ENCODE results near the gene NT5DC2.
"Not testable (repeated sequence)": the region's sequence is repeated elsewhere in the genome, so short reads cannot be mapped to it uniquely, and the experiment has no call there.

The NT5DC2 gene

DNA sequence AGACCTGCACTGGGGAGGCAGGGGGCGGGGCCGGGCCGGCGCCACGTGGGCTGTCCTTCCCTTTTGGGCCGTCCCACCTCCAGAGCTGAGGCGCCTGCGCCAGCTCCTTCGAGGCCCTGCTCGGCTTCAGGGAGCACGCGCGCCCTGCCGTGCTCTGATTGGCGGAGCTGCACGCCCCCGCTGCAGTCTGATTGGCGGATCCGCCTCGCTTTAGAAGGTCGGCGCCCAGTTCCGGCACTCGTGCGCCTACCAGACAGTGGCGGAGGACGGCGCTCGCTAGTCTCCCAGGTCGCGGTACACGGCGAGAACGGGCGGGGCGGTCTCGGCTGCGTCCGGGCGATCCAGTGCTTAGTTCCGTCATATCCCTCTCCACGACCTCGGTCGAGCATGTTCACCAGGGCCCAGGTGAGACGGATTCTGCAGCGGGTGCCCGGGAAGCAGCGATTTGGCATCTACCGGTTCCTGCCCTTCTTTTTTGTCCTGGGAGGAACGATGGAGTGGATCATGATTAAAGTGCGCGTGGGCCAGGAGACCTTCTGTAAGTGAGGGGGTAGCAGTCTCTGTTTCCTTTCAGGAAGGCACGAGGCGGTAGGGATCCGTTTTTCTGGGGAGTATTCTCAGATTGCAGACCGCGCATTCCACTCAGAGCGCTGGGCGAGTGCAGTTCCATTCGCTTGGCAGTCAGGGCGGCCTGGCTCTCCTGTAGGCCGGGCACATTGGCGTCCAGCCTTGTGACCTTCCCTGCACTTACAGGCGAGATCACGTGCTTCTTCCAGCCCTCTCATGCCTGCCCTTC lies 2.9 kb upstream of the NT5DC2 start, which contains the start of gene UQCC5:
UQCC5 (plus strand) TSS at position 237 of the 796 bp plus-strand sequence; CDS start at position 388, 151 bp downstream.
- FAIRE-seq, result no peak

- no peak for FAIRE-seq
Observed at GRCh38 chr3:52536112-52536368, 2.4 kb upstream of the NT5DC2 start.

DNA sequence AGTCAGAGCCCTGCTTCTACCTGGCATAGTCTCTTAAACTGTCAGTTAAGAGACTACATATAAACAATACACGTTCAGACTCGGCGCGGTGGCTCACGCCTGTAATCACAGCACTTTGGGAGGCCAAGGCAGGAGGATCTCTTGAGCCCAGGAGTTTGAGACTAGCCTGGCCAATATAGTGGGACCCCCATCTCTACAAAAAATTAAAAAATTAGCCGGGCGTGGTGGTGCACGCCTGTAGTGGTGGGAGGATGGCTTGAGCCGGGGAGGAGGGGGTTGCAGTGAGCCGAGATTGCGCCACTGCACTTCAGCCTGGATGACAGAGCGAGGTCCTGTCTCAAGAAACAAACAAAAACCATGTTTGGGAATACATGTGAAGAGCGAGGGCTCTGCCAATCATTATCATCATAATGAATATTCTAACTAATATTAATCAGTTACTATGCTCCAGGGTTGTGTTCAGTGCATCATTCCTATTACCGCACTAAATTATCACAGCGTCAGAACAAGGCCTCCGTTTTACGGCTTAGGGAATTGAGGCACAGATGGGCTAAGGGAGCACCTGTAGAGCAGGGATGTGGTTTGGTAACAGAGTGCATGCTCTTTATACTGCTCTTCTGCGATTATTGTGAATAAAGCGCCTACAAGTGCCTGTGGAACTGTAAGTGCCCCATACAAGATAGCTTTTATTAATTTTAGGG lies 1.9 kb upstream of the NT5DC2 start:
- no peak for FAIRE-seq

DNA sequence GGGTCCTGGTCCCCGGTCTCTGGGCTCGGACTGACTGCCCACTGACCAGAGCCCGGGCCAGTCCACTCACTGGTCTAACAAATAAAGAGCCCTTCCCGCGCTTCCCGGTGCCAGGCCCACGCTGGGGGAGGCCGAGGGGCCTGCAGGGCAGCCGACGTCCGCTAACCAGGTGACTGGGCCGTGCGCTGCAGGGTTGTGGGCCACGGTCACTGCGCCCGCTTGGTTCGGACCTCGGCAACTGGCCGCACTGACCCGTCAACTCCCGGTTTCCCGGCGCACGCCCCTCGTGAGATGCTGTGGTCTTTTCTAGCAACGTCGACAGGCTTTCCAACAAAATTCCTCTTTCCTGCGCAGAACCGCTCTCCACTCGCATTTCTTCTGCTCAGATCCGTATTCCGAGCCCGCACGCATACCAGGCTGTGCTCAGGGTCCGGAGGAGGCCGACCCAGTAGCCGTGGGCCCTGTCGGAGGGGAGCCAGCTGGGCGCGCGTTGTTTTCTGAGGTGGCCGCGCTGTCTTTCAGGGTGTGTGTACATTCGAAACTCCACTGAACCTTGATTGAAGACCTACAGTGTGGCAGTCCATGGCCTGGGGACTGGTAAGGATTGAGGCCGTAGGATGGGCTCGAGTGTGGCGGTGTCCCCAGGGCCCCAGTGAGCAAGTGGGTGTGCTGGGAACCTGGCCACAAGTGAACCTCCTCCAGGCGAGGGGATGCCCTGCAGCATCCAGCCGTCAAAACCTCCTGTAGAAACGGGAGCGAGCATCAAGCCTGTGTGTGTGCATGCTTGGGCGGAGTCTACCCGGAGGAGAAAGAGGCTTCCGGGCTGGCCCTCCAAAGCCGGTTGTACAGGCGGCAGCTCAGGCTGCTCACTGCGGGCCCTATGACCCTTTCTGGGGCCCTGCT lies 875 bp upstream of the NT5DC2 start:
- FAIRE-seq, result no peak

DNA sequence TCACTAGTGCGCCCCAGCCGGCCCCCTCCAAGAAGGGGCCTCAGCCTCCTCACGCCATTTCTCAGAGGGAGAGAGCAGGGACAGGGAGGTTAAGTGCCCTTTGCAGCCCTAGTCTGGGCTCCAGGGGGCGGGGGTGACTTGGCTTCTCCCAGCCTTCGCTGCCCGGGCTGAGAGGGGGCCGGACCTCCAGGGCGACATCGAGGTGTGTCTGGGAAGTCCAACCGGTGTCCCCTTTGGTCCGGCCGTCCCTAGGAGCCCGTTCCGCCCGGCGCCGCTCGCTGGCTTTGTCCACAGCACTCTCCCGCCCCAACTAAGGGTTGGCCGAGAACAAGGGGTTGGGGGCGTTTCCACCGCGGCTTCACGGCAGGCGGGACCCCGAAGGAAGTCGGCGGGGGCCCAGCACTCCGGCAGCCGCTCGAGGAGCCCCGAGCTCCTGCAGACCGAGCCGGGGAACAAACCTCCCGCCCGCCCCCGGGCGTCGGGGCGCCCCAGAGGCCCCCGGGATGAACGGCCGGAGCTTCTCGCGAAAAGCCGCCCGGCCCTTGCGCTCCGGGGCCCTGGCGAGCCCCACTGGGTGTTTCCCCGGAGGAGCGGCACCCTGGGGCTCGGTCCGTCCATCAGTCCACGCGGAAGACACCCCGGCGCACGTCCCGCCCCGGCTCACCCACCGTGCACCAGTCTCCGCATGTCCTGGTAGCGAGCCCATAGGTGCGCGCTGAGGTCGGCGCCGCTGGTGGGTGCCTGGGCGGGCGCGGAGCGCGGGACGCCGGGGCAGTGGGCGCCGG lies 627 bp downstream of the NT5DC2 start:
- no peak for FAIRE-seq

- no peak for FAIRE-seq
Observed at GRCh38 chr3:52532517-52532837, 1.2 kb downstream of the NT5DC2 start.

GRCh38 chr3:52531860-52532516 lies 1.7 kb downstream of the NT5DC2 start:
- FAIRE-seq, result no peak

GRCh38 chr3:52530918-52531826 lies 2.5 kb downstream of the NT5DC2 start:
- no peak for FAIRE-seq

- FAIRE-seq, result no peak
Observed at GRCh38 chr3:52529376-52530333, 4.0 kb downstream of the NT5DC2 start.

DNA sequence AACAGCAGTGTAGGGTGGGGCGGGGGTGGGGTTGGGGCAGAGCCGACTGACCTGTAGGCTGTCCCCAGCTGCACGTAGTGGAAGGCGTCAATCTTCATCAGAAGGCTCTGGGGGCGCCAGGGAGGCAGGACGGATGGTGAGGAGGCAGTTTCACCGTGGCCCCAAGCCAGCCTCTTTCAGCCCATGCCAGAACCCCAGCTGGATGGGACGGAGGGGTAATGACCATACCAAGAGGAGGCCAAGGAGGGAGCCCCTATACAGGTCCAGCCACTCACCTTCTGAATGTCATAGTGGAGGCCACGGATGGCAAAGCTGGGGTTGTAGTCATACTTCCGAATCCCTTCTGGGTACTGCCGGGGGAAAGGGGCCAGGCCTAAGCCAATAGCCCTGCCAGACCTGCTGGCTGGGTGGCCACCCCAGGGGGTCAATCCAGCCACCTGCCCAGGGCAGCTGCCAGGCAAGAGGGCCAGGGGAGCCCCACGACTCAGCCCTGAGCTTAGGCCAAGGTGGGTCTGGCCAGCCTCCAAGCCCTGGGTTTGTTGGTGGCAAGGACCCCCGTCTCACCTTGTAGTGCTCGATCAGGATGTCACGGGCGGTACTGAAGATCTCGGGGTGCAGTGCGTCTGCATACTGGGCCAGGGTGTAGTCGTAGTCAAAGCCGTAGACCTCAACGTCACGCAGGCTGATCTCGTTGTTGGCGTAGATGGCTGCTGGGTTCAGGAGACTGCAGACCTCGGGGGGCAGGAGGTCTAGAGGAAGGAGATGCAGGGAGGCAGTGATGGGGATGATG lies 4.9 kb downstream of the NT5DC2 start:
- no peak for FAIRE-seq

DNA sequence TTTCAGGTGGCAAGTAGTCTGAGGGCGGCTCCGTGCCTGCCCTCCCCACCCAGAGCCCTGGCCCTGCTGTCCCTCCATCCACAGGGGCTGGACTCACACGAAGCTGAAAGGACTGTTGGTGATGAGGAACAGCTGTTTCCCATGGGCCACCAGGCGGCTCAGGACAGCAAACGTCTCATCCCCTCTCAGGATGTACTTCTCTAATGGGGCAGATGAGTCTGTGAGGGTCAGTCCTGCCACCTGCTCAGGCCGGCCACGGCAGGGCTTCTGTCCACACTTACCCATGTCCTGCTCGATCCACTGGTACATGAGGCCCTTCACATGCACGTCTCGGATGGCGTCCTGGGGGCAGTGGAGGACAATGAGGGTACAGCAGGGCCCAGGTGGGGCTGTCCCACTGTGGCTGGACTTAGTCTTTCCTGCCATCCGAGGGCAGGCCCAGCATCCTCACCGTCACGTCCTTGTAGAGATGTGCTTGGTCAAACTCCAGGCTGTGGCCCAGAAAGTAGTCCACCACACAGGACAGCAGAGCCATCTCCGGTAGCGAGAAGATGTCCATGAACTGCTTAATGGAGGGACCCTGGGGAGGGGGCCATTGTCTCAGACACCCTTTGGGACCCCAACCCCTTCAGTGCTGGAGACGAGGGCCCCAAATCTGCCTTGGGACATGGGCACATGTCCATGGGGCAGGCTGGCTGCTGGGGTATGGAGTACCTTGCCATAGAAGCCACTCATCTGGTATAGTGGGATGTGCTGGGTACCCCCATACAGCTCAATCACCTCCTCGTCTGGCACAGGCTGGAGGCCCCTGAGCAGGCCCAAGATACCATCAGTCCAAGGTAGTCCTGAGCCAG lies 5.7 kb downstream of the NT5DC2 start:
- no peak for FAIRE-seq

- no peak for FAIRE-seq
Observed at GRCh38 chr3:52527039-52527731, 6.5 kb downstream of the NT5DC2 start.

DNA sequence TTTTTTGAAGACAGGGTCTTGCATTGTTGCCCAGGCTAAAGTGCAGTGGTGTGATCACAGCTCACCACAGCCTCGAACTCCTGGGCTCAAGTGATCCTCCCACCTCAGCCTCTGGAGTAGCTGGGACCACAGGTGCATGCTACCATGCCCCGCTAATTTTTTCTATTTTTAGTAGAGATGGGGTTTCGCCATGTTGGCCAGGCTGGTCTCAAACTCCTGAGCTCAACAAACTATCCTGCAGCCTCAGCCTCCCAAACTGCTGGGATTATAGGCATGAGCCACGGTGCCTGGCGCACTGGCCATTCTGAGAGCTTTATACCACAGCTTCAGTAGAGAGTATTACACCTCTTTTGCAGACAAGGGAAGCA lies 7.0 kb downstream of the NT5DC2 start:
- not testable (repeated sequence) for FAIRE-seq

DNA sequence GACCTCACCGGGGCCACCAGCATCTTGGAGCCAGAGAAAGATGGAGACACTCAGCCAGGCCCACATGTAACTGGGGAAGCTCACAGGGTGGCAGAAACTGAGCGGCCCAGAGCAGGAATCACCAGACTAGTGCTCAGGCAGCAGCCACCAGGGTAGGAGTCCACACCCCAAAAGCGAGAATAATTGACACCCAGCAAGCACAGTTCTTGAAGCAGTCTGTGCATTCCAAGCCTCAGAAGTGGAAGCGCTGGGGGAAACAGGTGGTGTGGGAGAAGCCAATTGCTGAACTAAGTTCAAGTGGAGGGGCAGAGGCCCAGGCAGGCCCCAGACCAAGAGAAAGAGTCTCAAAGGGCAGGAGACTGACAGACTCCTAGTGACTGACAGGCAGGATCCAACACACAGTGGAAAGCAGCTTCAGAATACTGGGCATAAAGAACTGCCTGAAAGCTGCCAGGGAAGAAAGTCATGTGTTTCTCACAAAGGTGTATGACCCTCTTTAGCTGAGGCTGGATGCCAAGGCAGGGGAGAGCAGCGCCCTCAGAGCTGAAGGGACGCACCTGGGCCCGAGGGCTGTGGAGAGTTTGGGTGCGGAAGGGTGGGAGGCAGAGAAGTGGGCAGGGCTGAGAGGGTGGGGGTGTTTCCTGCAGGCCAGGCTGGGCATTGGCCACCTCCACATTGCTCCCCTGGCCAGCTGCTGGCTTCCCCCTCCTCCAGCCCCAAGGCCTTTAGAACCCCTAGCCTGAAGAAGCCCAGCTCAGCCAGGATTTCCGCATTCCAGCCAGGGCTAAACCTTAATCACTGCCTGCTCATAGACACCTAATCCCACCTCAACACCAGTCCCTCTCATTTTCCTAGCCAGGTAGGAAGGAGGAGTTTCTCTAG lies 7.7 kb downstream of the NT5DC2 start:
- FAIRE-seq, result no peak

- no peak for FAIRE-seq
Observed at GRCh38 chr3:52524752-52525679, 8.6 kb downstream of the NT5DC2 start.

Data from colon (tissue), 2 donors.